OCI-LY1 (cell line): ENCODE data around the gene BRCA1.

ENCODE experiments used
- EZH2 ChIP-seq: fragments of 200-600 bp; sonication (generic), shearing (Covaris generic); IDR thresholded peaks from 2 replicates; pipeline ENCODE4 v1.8.0; 2017; ENCODE audit warnings: borderline replicate concordance, mixed run types, mild to moderate bottlenecking, antibody characterized with exemption, low read length, moderate library complexity, mixed read lengths
- TF ChIP-seq, protein P1 (sequence below): fragments of 200-600 bp; sonication (generic), shearing (Covaris generic); IDR thresholded peaks from 2 replicates; pipeline ENCODE4 v1.5.1; 2017; ENCODE audit warnings: mild to moderate bottlenecking, antibody characterized with exemption, low read length, moderate library complexity, mixed read lengths

DNA sequence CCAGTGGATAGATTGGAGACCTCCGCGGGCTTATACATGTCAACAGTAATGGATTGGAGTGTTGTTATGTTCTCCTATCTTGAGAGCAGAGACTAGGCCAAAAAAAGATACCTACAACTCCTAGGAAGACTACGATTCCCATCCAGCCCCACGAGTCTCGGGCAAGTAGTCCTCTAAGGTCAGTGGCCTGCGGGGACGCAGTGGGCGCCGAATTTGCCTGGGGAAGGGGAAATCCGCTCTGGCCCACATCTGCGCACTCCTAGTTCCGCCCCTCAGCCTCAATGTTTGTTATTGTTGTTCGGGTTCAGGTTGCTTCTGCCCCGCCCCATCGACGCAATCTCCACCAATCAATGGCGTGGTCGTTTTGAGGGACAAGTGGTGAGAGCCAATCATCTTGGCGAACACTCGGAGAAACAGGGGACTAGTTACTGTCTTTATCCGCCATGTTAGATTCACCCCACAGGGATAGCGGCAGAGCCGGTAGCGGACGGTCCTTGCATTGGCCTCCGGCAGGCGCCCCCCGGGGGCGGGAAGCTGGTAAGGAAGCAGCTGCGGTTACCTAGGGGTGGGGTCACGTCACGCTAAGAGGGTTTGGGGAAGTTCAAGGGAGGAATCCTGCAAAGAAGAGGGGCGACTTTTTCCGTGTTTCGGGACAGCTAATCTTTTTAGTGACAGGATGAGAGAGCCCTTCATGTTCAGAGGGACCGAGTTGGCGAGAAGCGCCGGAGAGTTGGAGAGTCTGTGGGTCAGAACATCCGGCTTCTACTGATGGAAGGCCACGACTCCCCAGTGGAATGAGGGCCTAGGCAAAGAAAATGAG, 45.8 kb upstream of the BRCA1 start, which contains the start of gene NBR1:
- TF ChIP-seq, protein P1, sequence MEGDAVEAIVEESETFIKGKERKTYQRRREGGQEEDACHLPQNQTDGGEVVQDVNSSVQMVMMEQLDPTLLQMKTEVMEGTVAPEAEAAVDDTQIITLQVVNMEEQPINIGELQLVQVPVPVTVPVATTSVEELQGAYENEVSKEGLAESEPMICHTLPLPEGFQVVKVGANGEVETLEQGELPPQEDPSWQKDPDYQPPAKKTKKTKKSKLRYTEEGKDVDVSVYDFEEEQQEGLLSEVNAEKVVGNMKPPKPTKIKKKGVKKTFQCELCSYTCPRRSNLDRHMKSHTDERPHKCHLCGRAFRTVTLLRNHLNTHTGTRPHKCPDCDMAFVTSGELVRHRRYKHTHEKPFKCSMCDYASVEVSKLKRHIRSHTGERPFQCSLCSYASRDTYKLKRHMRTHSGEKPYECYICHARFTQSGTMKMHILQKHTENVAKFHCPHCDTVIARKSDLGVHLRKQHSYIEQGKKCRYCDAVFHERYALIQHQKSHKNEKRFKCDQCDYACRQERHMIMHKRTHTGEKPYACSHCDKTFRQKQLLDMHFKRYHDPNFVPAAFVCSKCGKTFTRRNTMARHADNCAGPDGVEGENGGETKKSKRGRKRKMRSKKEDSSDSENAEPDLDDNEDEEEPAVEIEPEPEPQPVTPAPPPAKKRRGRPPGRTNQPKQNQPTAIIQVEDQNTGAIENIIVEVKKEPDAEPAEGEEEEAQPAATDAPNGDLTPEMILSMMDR, result peak; percentile 36; the same call in 1 of the 2 replicates
- no peak for TF ChIP-seq EZH2
